ENCODE data around the gene CRIM1.

CRIM1 gene

GRCh38 chr2:36530983-36531354 is 175.4 kb downstream of the CRIM1 start:
- Histone ChIP-seq H3K4ac (ENCODE audit: low read length) (no peak overlapping the region), H3K27ac (replicated peaks; ENCODE audit: low read length) (no peak overlapping the region), H3K14ac (ENCODE audit: low read length) (no peak overlapping the region), H3K36me3 (replicated peaks in 1 of 2; ENCODE audit: control insufficient read depth in 2 of 2, insufficient read depth in 2 of 2, low read length in 2 of 2) (no peaks in the 10 kb centered on the region), H3K9ac (ENCODE audit: low read depth, low read length, poor library complexity) (no peak overlapping the region), H4K8ac (ENCODE audit: low read depth, low read length) (no peak overlapping the region), H2BK12ac (ENCODE audit: low read length) (no peak overlapping the region), H3K4me3 (ENCODE audit: low read length in 2 of 2) (no peak overlapping the region), H3K79me1 (ENCODE audit: low read depth, low read length) (no peaks in the 10 kb centered on the region), H2BK15ac (ENCODE audit: low read length) (no peak overlapping the region), H3K9me3 (replicated peaks in 1 of 2; ENCODE audit: control insufficient read depth in 2 of 2, insufficient read depth in 1 of 2, low read depth in 1 of 2, low read length in 2 of 2) (no peaks in the 10 kb centered on the region), H3K23ac (ENCODE audit: low read depth, low read length, poor library complexity) (no peak overlapping the region), H2AK5ac (ENCODE audit: low read depth, low read length) (no peak overlapping the region), H2BK120ac (ENCODE audit: low read depth, low read length) (no peak overlapping the region), H3K27me3 (ENCODE audit: control insufficient read depth in 3 of 3, insufficient read depth in 3 of 3, low read depth in 1 of 3, low read length in 3 of 3) (no peaks in the 10 kb centered on the region), H3K4me1 (ENCODE audit: control insufficient read depth in 2 of 2, insufficient read depth in 1 of 2, low read depth in 1 of 2, low read length in 2 of 2) (peaks cover 0 to 7% of the 10 kb centered on the region in 2 donors), H3K18ac (ENCODE audit: low read length) (no peak overlapping the region), H3K4me2 (ENCODE audit: insufficient read depth, low read length, poor library complexity, severe bottlenecking) (no peak overlapping the region), H2BK5ac (ENCODE audit: low read length) (no peak overlapping the region), H4K91ac (ENCODE audit: low read depth, low read length, poor library complexity) (no peak overlapping the region), H2AFZ (ENCODE audit: low read length) (peak overlapping the region; percentile 37)
- no CpG with 5 or more reads among the region's 3 CpGs for WGBS, 2 donors (ENCODE audit: extremely low coverage in 2 of 2, insufficient read length in 2 of 2, insufficient replicate concordance in 1 of 2)
- DNase-seq (ENCODE audit: low spot score) = no peak

- no peak for DNase-seq (ENCODE audit: low spot score)
- no peak overlapping the region for H3K4me3 ChIP-seq (ENCODE audit: low read length in 2 of 2)
- H2BK5ac ChIP-seq (ENCODE audit: low read length) = no peak overlapping the region
- no peaks in the 10 kb centered on the region for H3K9me3 ChIP-seq (replicated peaks in 1 of 2; ENCODE audit: control insufficient read depth in 2 of 2, insufficient read depth in 1 of 2, low read depth in 1 of 2, low read length in 2 of 2)
- H3K4me1 ChIP-seq (ENCODE audit: control insufficient read depth in 2 of 2, insufficient read depth in 1 of 2, low read depth in 1 of 2, low read length in 2 of 2) = peaks cover 0 to 7% of the 10 kb centered on the region in 2 donors
- H3K4ac ChIP-seq (ENCODE audit: low read length) = no peak overlapping the region
- H3K4me2 ChIP-seq (ENCODE audit: insufficient read depth, low read length, poor library complexity, severe bottlenecking) = no peak overlapping the region
- H3K79me1 ChIP-seq (ENCODE audit: low read depth, low read length) = no peaks in the 10 kb centered on the region
- H3K27ac ChIP-seq (replicated peaks; ENCODE audit: low read length) = no peak overlapping the region
- H3K9ac ChIP-seq (ENCODE audit: low read depth, low read length, poor library complexity) = no peak overlapping the region
- no peak overlapping the region for H4K91ac ChIP-seq (ENCODE audit: low read depth, low read length, poor library complexity)
- no peak overlapping the region for H2BK12ac ChIP-seq (ENCODE audit: low read length)
- H3K14ac ChIP-seq (ENCODE audit: low read length) = no peak overlapping the region
- no peak overlapping the region for H4K8ac ChIP-seq (ENCODE audit: low read depth, low read length)
- H2AK5ac ChIP-seq (ENCODE audit: low read depth, low read length) = no peak overlapping the region
- no peak overlapping the region for H2BK15ac ChIP-seq (ENCODE audit: low read length)
- H3K18ac ChIP-seq (ENCODE audit: low read length) = no peak overlapping the region
- peaks cover 4 to 9% of the 10 kb centered on the region in 2 donors for H3K36me3 ChIP-seq (replicated peaks in 1 of 2; ENCODE audit: control insufficient read depth in 2 of 2, insufficient read depth in 2 of 2, low read length in 2 of 2)
- H3K23ac ChIP-seq (ENCODE audit: low read depth, low read length, poor library complexity) = no peak overlapping the region
- H3K27me3 ChIP-seq (ENCODE audit: control insufficient read depth in 3 of 3, insufficient read depth in 3 of 3, low read depth in 1 of 3, low read length in 3 of 3) = no peaks in the 10 kb centered on the region
- H2BK120ac ChIP-seq (ENCODE audit: low read depth, low read length) = no peak overlapping the region
- H2AFZ ChIP-seq (ENCODE audit: low read length) = no peak overlapping the region
Observed at GRCh38 chr2:36534275-36534799, 178.8 kb downstream of the CRIM1 start.

- Histone ChIP-seq H2BK15ac (ENCODE audit: low read length) (no peak overlapping the region), H3K18ac (ENCODE audit: low read length) (no peak overlapping the region), H3K14ac (ENCODE audit: low read length) (no peak overlapping the region), H3K9me3 (replicated peaks in 1 of 2; ENCODE audit: control insufficient read depth in 2 of 2, insufficient read depth in 1 of 2, low read depth in 1 of 2, low read length in 2 of 2) (no peaks in the 10 kb centered on the region), H3K23ac (ENCODE audit: low read depth, low read length, poor library complexity) (no peak overlapping the region), H3K79me1 (ENCODE audit: low read depth, low read length) (no peaks in the 10 kb centered on the region), H3K36me3 (replicated peaks in 1 of 2; ENCODE audit: control insufficient read depth in 2 of 2, insufficient read depth in 2 of 2, low read length in 2 of 2) (peaks cover 4 to 9% of the 10 kb centered on the region in 2 donors), H3K4me1 (ENCODE audit: control insufficient read depth in 2 of 2, insufficient read depth in 1 of 2, low read depth in 1 of 2, low read length in 2 of 2) (peaks cover 0 to 5% of the 10 kb centered on the region in 2 donors), H3K4me2 (ENCODE audit: insufficient read depth, low read length, poor library complexity, severe bottlenecking) (no peak overlapping the region), H2AK5ac (ENCODE audit: low read depth, low read length) (no peak overlapping the region), H4K91ac (ENCODE audit: low read depth, low read length, poor library complexity) (no peak overlapping the region), H3K9ac (ENCODE audit: low read depth, low read length, poor library complexity) (no peak overlapping the region), H2AFZ (ENCODE audit: low read length) (no peak overlapping the region), H2BK12ac (ENCODE audit: low read length) (no peak overlapping the region), H3K27ac (replicated peaks; ENCODE audit: low read length) (no peak overlapping the region), H3K27me3 (ENCODE audit: control insufficient read depth in 3 of 3, insufficient read depth in 3 of 3, low read depth in 1 of 3, low read length in 3 of 3) (no peaks in the 10 kb centered on the region), H3K4me3 (ENCODE audit: low read length in 2 of 2) (no peak overlapping the region), H2BK120ac (ENCODE audit: low read depth, low read length) (no peak overlapping the region), H2BK5ac (ENCODE audit: low read length) (no peak overlapping the region), H4K8ac (ENCODE audit: low read depth, low read length) (no peak overlapping the region), H3K4ac (ENCODE audit: low read length) (no peak overlapping the region)
- no CpG with 5 or more reads among the region's 2 CpGs for WGBS, 2 donors (ENCODE audit: extremely low coverage in 2 of 2, insufficient read length in 2 of 2, insufficient replicate concordance in 1 of 2)
- no peak for DNase-seq (ENCODE audit: low spot score)
Observed at GRCh38 chr2:36535099-36535498, 179.5 kb downstream of the CRIM1 start.

GRCh38 chr2:36536776-36537175 is 181.2 kb downstream of the CRIM1 start:
- Histone ChIP-seq H3K9ac (ENCODE audit: low read depth, low read length, poor library complexity) (no peak overlapping the region), H3K23ac (ENCODE audit: low read depth, low read length, poor library complexity) (no peak overlapping the region), H3K27ac (replicated peaks; ENCODE audit: low read length) (no peak overlapping the region), H2BK120ac (ENCODE audit: low read depth, low read length) (no peak overlapping the region), H3K36me3 (replicated peaks in 1 of 2; ENCODE audit: control insufficient read depth in 2 of 2, insufficient read depth in 2 of 2, low read length in 2 of 2) (peaks cover 4 to 15% of the 10 kb centered on the region in 2 donors), H4K8ac (ENCODE audit: low read depth, low read length) (no peak overlapping the region), H3K27me3 (ENCODE audit: control insufficient read depth in 3 of 3, insufficient read depth in 3 of 3, low read depth in 1 of 3, low read length in 3 of 3) (no peaks in the 10 kb centered on the region), H2BK12ac (ENCODE audit: low read length) (no peak overlapping the region), H3K18ac (ENCODE audit: low read length) (no peak overlapping the region), H3K4me3 (ENCODE audit: low read length in 2 of 2) (no peak overlapping the region), H2BK5ac (ENCODE audit: low read length) (no peak overlapping the region), H4K91ac (ENCODE audit: low read depth, low read length, poor library complexity) (no peak overlapping the region), H3K9me3 (replicated peaks in 1 of 2; ENCODE audit: control insufficient read depth in 2 of 2, insufficient read depth in 1 of 2, low read depth in 1 of 2, low read length in 2 of 2) (no peaks in the 10 kb centered on the region), H2BK15ac (ENCODE audit: low read length) (no peak overlapping the region), H2AFZ (ENCODE audit: low read length) (no peak overlapping the region), H3K4me1 (ENCODE audit: control insufficient read depth in 2 of 2, insufficient read depth in 1 of 2, low read depth in 1 of 2, low read length in 2 of 2) (no peaks in the 10 kb centered on the region), H3K4ac (ENCODE audit: low read length) (no peak overlapping the region), H3K4me2 (ENCODE audit: insufficient read depth, low read length, poor library complexity, severe bottlenecking) (no peak overlapping the region), H2AK5ac (ENCODE audit: low read depth, low read length) (no peak overlapping the region), H3K79me1 (ENCODE audit: low read depth, low read length) (no peaks in the 10 kb centered on the region), H3K14ac (ENCODE audit: low read length) (no peak overlapping the region)
- WGBS, 2 donors (ENCODE audit: extremely low coverage in 2 of 2, insufficient read length in 2 of 2, insufficient replicate concordance in 1 of 2) = no CpG with 5 or more reads among the region's 3 CpGs
- DNase-seq (ENCODE audit: low spot score) = no peak
